IgD-negative memory B cell (primary cell): ENCODE measurements around the gene AFF3. TPM values are rescaled to one million over a fixed set of nuclear protein-coding genes. Genes with fewer than 3 reads are reported as not detected.
A peak's percentile ranks its signal among the peaks of the same experiment; 100 is the strongest.

ENCODE experiments used
- H3K27ac Mint-ChIP-seq, 3 donors: one replicate each; pipeline ENCODE4 v1.8.0; 2020 to 2022; ENCODE audit warnings: mild to moderate bottlenecking in 3 of 3, mixed read lengths in 3 of 3, moderate library complexity in 1 of 3
- H3K27me3 Mint-ChIP-seq: one replicate; pipeline ENCODE4 v1.8.0; 2021; ENCODE audit warnings: mixed read lengths
- H3K36me3 Mint-ChIP-seq: one replicate; pipeline ENCODE4 v1.8.0; 2020; ENCODE audit warnings: mild to moderate bottlenecking, mixed read lengths
- H3K4me1 Mint-ChIP-seq, 3 donors: one replicate each; pipeline ENCODE4 v1.8.0; 2020 to 2022; ENCODE audit warnings: mixed read lengths in 3 of 3, mild to moderate bottlenecking in 1 of 3
- H3K4me3 Mint-ChIP-seq, 4 donors: one replicate each; pipeline ENCODE4 v1.8.0; 2020 to 2022; ENCODE audit warnings: mild to moderate bottlenecking in 4 of 4, mixed read lengths in 4 of 4, moderate library complexity in 3 of 4
- H3K9me3 Mint-ChIP-seq, 3 donors: one replicate each; pipeline ENCODE4 v1.8.0; 2020 to 2021; ENCODE audit warnings: mixed read lengths in 3 of 3, mild to moderate bottlenecking in 1 of 3
- polyA plus RNA-seq: library from polyadenylated mRNA; unstranded; fragments of 300-500 nt; fragmentation: Illumina TruSeq; gene quantifications from one replicate; pipeline ENCODE4 v1.2.3, GENCODE V29; 2021

Gene AFF3
- polyA plus RNA-seq, 1 donor from 2014 or later: 85.9 TPM

- Mint-ChIP-seq H3K27me3 (no peaks in the 10 kb centered on the region), H3K4me1 (peaks cover 0 to 4% (median 4%) of the 10 kb centered on the region in 3 donors), H3K4me3 (no peak overlapping the region), H3K36me3 (peaks cover 19% of the 10 kb centered on the region), H3K27ac (no peak overlapping the region), H3K9me3 (no peaks in the 10 kb centered on the region)
These were observed 481.6 kb downstream of the AFF3 start for GRCh38 chr2:99660616-99661406.

- H3K27ac Mint-ChIP-seq: no peak overlapping the region
- H3K36me3 Mint-ChIP-seq: peaks cover 11% of the 10 kb centered on the region
- peaks cover 0 to 5% (median 4%) of the 10 kb centered on the region in 3 donors for H3K4me1 Mint-ChIP-seq
- no peaks in the 10 kb centered on the region for H3K27me3 Mint-ChIP-seq
- no peak overlapping the region for H3K4me3 Mint-ChIP-seq
- H3K9me3 Mint-ChIP-seq: no peaks in the 10 kb centered on the region
These were observed 482.5 kb downstream of the AFF3 start for GRCh38 chr2:99659874-99660273.

GRCh38 chr2:99657691-99658258 lies 484.6 kb downstream of the AFF3 start:
- Mint-ChIP-seq H3K36me3 (peaks cover 13% of the 10 kb centered on the region), H3K27ac (peak overlapping the region in 1 of 3 donors; percentile 51), H3K4me3 (no peak overlapping the region), H3K9me3 (no peaks in the 10 kb centered on the region), H3K27me3 (no peaks in the 10 kb centered on the region), H3K4me1 (peaks cover 0 to 4% (median 3%) of the 10 kb centered on the region in 3 donors)

GRCh38 chr2:99656994-99657393 lies 485.4 kb downstream of the AFF3 start:
- H3K36me3 Mint-ChIP-seq: peaks cover 16% of the 10 kb centered on the region
- no peaks in the 10 kb centered on the region for H3K27me3 Mint-ChIP-seq
- H3K4me1 Mint-ChIP-seq: peaks cover 0 to 4% (median 3%) of the 10 kb centered on the region in 3 donors
- no peak overlapping the region for H3K27ac Mint-ChIP-seq
- H3K9me3 Mint-ChIP-seq: no peaks in the 10 kb centered on the region
- H3K4me3 Mint-ChIP-seq: no peak overlapping the region

- peaks cover 0 to 6% (median 3%) of the 10 kb centered on the region in 3 donors for H3K4me1 Mint-ChIP-seq
- H3K9me3 Mint-ChIP-seq: no peaks in the 10 kb centered on the region
- H3K27ac Mint-ChIP-seq: no peak overlapping the region
These were observed 489.0 kb downstream of the AFF3 start for GRCh38 chr2:99653433-99653832.

GRCh38 chr2:99652862-99653261 lies 489.5 kb downstream of the AFF3 start:
- H3K27ac Mint-ChIP-seq: peak overlapping the region in 1 of 3 donors; percentile 86
- H3K36me3 Mint-ChIP-seq: peaks cover 25% of the 10 kb centered on the region
- no peaks in the 10 kb centered on the region for H3K27me3 Mint-ChIP-seq
- peaks cover 0 to 3% (median 0%) of the 10 kb centered on the region in 3 donors for H3K9me3 Mint-ChIP-seq
- peaks cover 0 to 6% (median 3%) of the 10 kb centered on the region in 3 donors for H3K4me1 Mint-ChIP-seq
- no peak overlapping the region for H3K4me3 Mint-ChIP-seq

More at GRCh38 chr2:99653433-99653832, 489.0 kb downstream of the AFF3 start:
- Mint-ChIP-seq H3K4me3 (no peak overlapping the region), H3K36me3 (peaks cover 27% of the 10 kb centered on the region), H3K27me3 (no peaks in the 10 kb centered on the region)

- H3K9me3 Mint-ChIP-seq: peaks cover 0 to 6% (median 0%) of the 10 kb centered on the region in 3 donors
- peak overlapping the region in 1 of 3 donors; percentile 86 for H3K27ac Mint-ChIP-seq
- H3K4me1 Mint-ChIP-seq: peaks cover 0 to 6% (median 3%) of the 10 kb centered on the region in 3 donors
- no peak overlapping the region for H3K4me3 Mint-ChIP-seq
- H3K36me3 Mint-ChIP-seq: peaks cover 25% of the 10 kb centered on the region
- no peaks in the 10 kb centered on the region for H3K27me3 Mint-ChIP-seq
These were observed 490.3 kb downstream of the AFF3 start for GRCh38 chr2:99651930-99652670.

- Mint-ChIP-seq H3K27me3 (no peaks in the 10 kb centered on the region), H3K9me3 (peaks cover 0 to 6% (median 0%) of the 10 kb centered on the region in 3 donors), H3K4me1 (peaks cover 0 to 5% (median 3%) of the 10 kb centered on the region in 3 donors), H3K36me3 (peaks cover 27% of the 10 kb centered on the region), H3K4me3 (no peak overlapping the region), H3K27ac (peak overlapping the region in 2 of 3 donors; percentile 17 to 34)
These were observed 493.2 kb downstream of the AFF3 start for GRCh38 chr2:99648906-99649789.

GRCh38 chr2:99648178-99648844 lies 494.1 kb downstream of the AFF3 start:
- no peak overlapping the region for H3K4me3 Mint-ChIP-seq
- H3K27me3 Mint-ChIP-seq: no peaks in the 10 kb centered on the region
- peaks cover 27% of the 10 kb centered on the region for H3K36me3 Mint-ChIP-seq
- H3K4me1 Mint-ChIP-seq: peaks cover 0 to 6% (median 3%) of the 10 kb centered on the region in 3 donors
- peak overlapping the region in 2 of 3 donors; percentile 17 to 34 for H3K27ac Mint-ChIP-seq
- peaks cover 0 to 6% (median 0%) of the 10 kb centered on the region in 3 donors for H3K9me3 Mint-ChIP-seq

- Mint-ChIP-seq H3K36me3 (peaks cover 24% of the 10 kb centered on the region), H3K27me3 (no peaks in the 10 kb centered on the region), H3K4me3 (no peak overlapping the region), H3K27ac (no peak overlapping the region), H3K9me3 (peaks cover 0 to 6% (median 0%) of the 10 kb centered on the region in 3 donors), H3K4me1 (peaks cover 2 to 10% (median 7%) of the 10 kb centered on the region in 3 donors)
These were observed 496.4 kb downstream of the AFF3 start for GRCh38 chr2:99645960-99646359.

GRCh38 chr2:99644419-99644787 lies 498.0 kb downstream of the AFF3 start:
- H3K4me1 Mint-ChIP-seq: peaks cover 10 to 19% (median 16%) of the 10 kb centered on the region in 3 donors
- H3K9me3 Mint-ChIP-seq: peaks cover 0 to 6% (median 0%) of the 10 kb centered on the region in 3 donors
- peaks cover 23% of the 10 kb centered on the region for H3K36me3 Mint-ChIP-seq
- no peak overlapping the region for H3K27ac Mint-ChIP-seq
- no peaks in the 10 kb centered on the region for H3K27me3 Mint-ChIP-seq
- H3K4me3 Mint-ChIP-seq: no peak overlapping the region

GRCh38 chr2:99643787-99644418 lies 498.5 kb downstream of the AFF3 start:
- Mint-ChIP-seq H3K27ac (peak overlapping the region in 1 of 3 donors; percentile 55), H3K4me1 (peaks cover 13 to 20% (median 19%) of the 10 kb centered on the region in 3 donors)

GRCh38 chr2:99641999-99642398 lies 500.4 kb downstream of the AFF3 start:
- H3K27me3 Mint-ChIP-seq: no peaks in the 10 kb centered on the region
- peaks cover 7% of the 10 kb centered on the region for H3K36me3 Mint-ChIP-seq
- H3K4me1 Mint-ChIP-seq: peaks cover 30 to 35% (median 34%) of the 10 kb centered on the region in 3 donors
- no peaks in the 10 kb centered on the region for H3K9me3 Mint-ChIP-seq
- H3K4me3 Mint-ChIP-seq: no peak overlapping the region
- peak overlapping the region in 2 of 3 donors; percentile 2 to 76 for H3K27ac Mint-ChIP-seq

More at GRCh38 chr2:99643787-99644418, 498.5 kb downstream of the AFF3 start:
- no peaks in the 10 kb centered on the region for H3K27me3 Mint-ChIP-seq
- H3K36me3 Mint-ChIP-seq: peaks cover 18% of the 10 kb centered on the region
- peak overlapping the region in 1 of 4 donors; percentile 27 for H3K4me3 Mint-ChIP-seq
- H3K9me3 Mint-ChIP-seq: peaks cover 0 to 6% (median 0%) of the 10 kb centered on the region in 3 donors
